ENCODE measurements around the gene ANKS1B. TPM values are rescaled to one million over a fixed set of nuclear protein-coding genes. Genes with fewer than 3 reads are reported as not detected.

ANKS1B gene
- polyA plus RNA-seq, 12 donors, result 1.5 to 4.0 (median 2.7) TPM; not detected in 2

Other genes with a start within 250 kb of the ANKS1B start
- gene BLTP3B, start 157.9 kb upstream of the ANKS1B start, polyA plus RNA-seq (ENCODE audit: insufficient read length in 12 of 12), result 10 to 100 TPM in 11 of 12 donors, not detected in 1; 14.7 to 19.3 (median 16.5) TPM
- gene ACTR6, start 215.9 kb upstream of the ANKS1B start, polyA plus RNA-seq (ENCODE audit: insufficient read length in 12 of 12), result 10 to 100 TPM in 11 of 12 donors, not detected in 1; 17.2 to 27.2 (median 21.6) TPM